ENCODE results near the gene COG5. TPM values are rescaled to one million over a fixed set of nuclear protein-coding genes. Genes with fewer than 3 reads are reported as not detected.
A peak's percentile ranks its signal among the peaks of the same experiment; 100 is the strongest.
"Not testable (repeated sequence)": the region's sequence is repeated elsewhere in the genome, so short reads cannot be mapped to it uniquely, and the experiment has no call there.

The COG5 gene
- total and polyA plus RNA-seq, 4 experiments from 2014 or later: 39.3 to 87.8 (median 64.6) TPM

GRCh38 chr7:107160389-107160788 lies 403.3 kb downstream of the COG5 start:
- H3K9me3 Mint-ChIP-seq: peaks cover 0 to 4% (median 0%) of the 10 kb centered on the region in 8 donors
- CTCF ChIA-PET (ENCODE audit: partially characterized antibody): no interaction called here
- no peak overlapping the region for H3K27ac Mint-ChIP-seq
- Histone ChIP-seq H3K9me3 (ENCODE audit: control insufficient read depth in 1 of 2, low read length in 2 of 2) (no peaks in the 10 kb centered on the region), H3K36me3 (ENCODE audit: insufficient read depth, low read length) (no peaks in the 10 kb centered on the region), H3K4me3 (ENCODE audit: low read length in 2 of 2) (no peak overlapping the region), H3K27ac (ENCODE audit: low read depth, low read length) (no peak overlapping the region), H3K27me3 (ENCODE audit: insufficient read depth, low read length) (no peaks in the 10 kb centered on the region), H3K4me1 (ENCODE audit: insufficient read depth, low read length) (no peaks in the 10 kb centered on the region)
- H3K4me3 Mint-ChIP-seq: no peak overlapping the region
- POLR2A ChIA-PET (ENCODE audit: partially characterized antibody): no interaction called here
- peaks cover 1 to 2% of the 10 kb centered on the region in 2 donors for H3K27me3 Mint-ChIP-seq
- H3K4me1 Mint-ChIP-seq: peaks cover 0 to 1% (median 0%) of the 10 kb centered on the region in 4 donors
- DNase-seq: no peak
- H3K36me3 Mint-ChIP-seq: no peaks in the 10 kb centered on the region
- intact Hi-C loops (cut with micrococcal nuclease): loop anchor here (10.0 kb wide), 1 partner anchor 116 kb away; the partner anchor contains the start of gene PRKAR2B

GRCh38 chr7:107158028-107158427 lies 405.7 kb downstream of the COG5 start:
- CTCF ChIA-PET (ENCODE audit: partially characterized antibody): no interaction called here
- intact Hi-C loops (cut with micrococcal nuclease): no loop called here
- H3K9me3 Mint-ChIP-seq: peaks cover 0 to 4% (median 0%) of the 10 kb centered on the region in 8 donors

GRCh38 chr7:107157091-107157490 lies 406.6 kb downstream of the COG5 start:
- CTCF ChIA-PET (ENCODE audit: partially characterized antibody): no interaction called here

More at GRCh38 chr7:107158028-107158427, 405.7 kb downstream of the COG5 start:
- H3K27ac Mint-ChIP-seq: no peak overlapping the region
- H3K27me3 Mint-ChIP-seq: peaks cover 0 to 2% of the 10 kb centered on the region in 2 donors
- Histone ChIP-seq H3K27me3 (ENCODE audit: insufficient read depth, low read length) (no peaks in the 10 kb centered on the region), H3K36me3 (ENCODE audit: insufficient read depth, low read length) (no peaks in the 10 kb centered on the region), H3K9me3 (ENCODE audit: control insufficient read depth in 1 of 2, low read length in 2 of 2) (no peaks in the 10 kb centered on the region), H3K4me3 (ENCODE audit: low read length in 2 of 2) (no peak overlapping the region), H3K4me1 (ENCODE audit: insufficient read depth, low read length) (no peaks in the 10 kb centered on the region), H3K27ac (ENCODE audit: low read depth, low read length) (no peak overlapping the region)
- H3K4me1 Mint-ChIP-seq: no peaks in the 10 kb centered on the region
- H3K36me3 Mint-ChIP-seq: no peaks in the 10 kb centered on the region
- no peak for DNase-seq
- POLR2A ChIA-PET (ENCODE audit: partially characterized antibody): no interaction called here
- no peak overlapping the region for H3K4me3 Mint-ChIP-seq

GRCh38 chr7:107155726-107156125 lies 408.0 kb downstream of the COG5 start:
- H3K4me1 ChIP-seq (ENCODE audit: insufficient read depth, low read length); H3K9me3 Mint-ChIP-seq; H3K36me3 ChIP-seq (ENCODE audit: insufficient read depth, low read length); H3K36me3 Mint-ChIP-seq; DNase-seq; H3K9me3 ChIP-seq (ENCODE audit: control insufficient read depth in 1 of 2, low read length in 2 of 2); H3K4me3 Mint-ChIP-seq; H3K27me3 Mint-ChIP-seq; H3K4me3 ChIP-seq (ENCODE audit: low read length in 2 of 2); intact Hi-C loops (cut with micrococcal nuclease); H3K27ac ChIP-seq (ENCODE audit: low read depth, low read length); H3K4me1 Mint-ChIP-seq; CTCF ChIA-PET (ENCODE audit: partially characterized antibody); H3K27me3 ChIP-seq (ENCODE audit: insufficient read depth, low read length): not testable (repeated sequence)
- peak overlapping the region in 2 of 7 donors; percentile 18 to 46 for H3K27ac Mint-ChIP-seq
- POLR2A ChIA-PET (ENCODE audit: partially characterized antibody): interaction anchor here (1.8 kb wide), 1 partner anchor 13 kb away, joined by 6 read pairs; the partner anchor contains the start of gene HBP1

More at GRCh38 chr7:107157091-107157490, 406.6 kb downstream of the COG5 start:
- H3K4me1 Mint-ChIP-seq: no peaks in the 10 kb centered on the region
- no peak overlapping the region for H3K4me3 Mint-ChIP-seq
- H3K36me3 Mint-ChIP-seq: no peaks in the 10 kb centered on the region
- peaks cover 0 to 2% of the 10 kb centered on the region in 2 donors for H3K27me3 Mint-ChIP-seq
- Histone ChIP-seq H3K4me3 (ENCODE audit: low read length in 2 of 2) (no peak overlapping the region), H3K36me3 (ENCODE audit: insufficient read depth, low read length) (no peaks in the 10 kb centered on the region), H3K4me1 (ENCODE audit: insufficient read depth, low read length) (no peaks in the 10 kb centered on the region), H3K27me3 (ENCODE audit: insufficient read depth, low read length) (no peaks in the 10 kb centered on the region), H3K27ac (ENCODE audit: low read depth, low read length) (no peak overlapping the region), H3K9me3 (ENCODE audit: control insufficient read depth in 1 of 2, low read length in 2 of 2) (no peaks in the 10 kb centered on the region)
- H3K9me3 Mint-ChIP-seq: peaks cover 0 to 4% (median 0%) of the 10 kb centered on the region in 8 donors
- no peak overlapping the region for H3K27ac Mint-ChIP-seq
- intact Hi-C loops (cut with micrococcal nuclease): no loop called here
- POLR2A ChIA-PET (ENCODE audit: partially characterized antibody): interaction anchor here (1.1 to 1.8 kb wide), 2 partner anchors 9 to 11 kb away, joined by 3 to 6 read pairs; partner anchors contain the start of gene HBP1
- no peak for DNase-seq

- no peaks in the 10 kb centered on the region for H3K36me3 ChIP-seq (ENCODE audit: insufficient read depth, low read length)
- no peak overlapping the region for H3K27ac ChIP-seq (ENCODE audit: low read depth, low read length)
- peaks cover 0 to 4% (median 0%) of the 10 kb centered on the region in 8 donors for H3K9me3 Mint-ChIP-seq
- no peaks in the 10 kb centered on the region for H3K36me3 Mint-ChIP-seq
- intact Hi-C loops (cut with micrococcal nuclease): loop anchor here (5.0 kb wide), 4 partner anchors 288 to 992 kb away; partner anchors contain the start of genes CCDC71L and PIK3CG
- peaks cover 0 to 2% of the 10 kb centered on the region in 2 donors for H3K27me3 Mint-ChIP-seq
- peaks cover 0 to 2% (median 0%) of the 10 kb centered on the region in 4 donors for H3K4me1 Mint-ChIP-seq
- H3K4me3 ChIP-seq (ENCODE audit: low read length in 2 of 2): no peak overlapping the region
- no peaks in the 10 kb centered on the region for H3K9me3 ChIP-seq (ENCODE audit: control insufficient read depth in 1 of 2, low read length in 2 of 2)
- H3K4me1 ChIP-seq (ENCODE audit: insufficient read depth, low read length): no peaks in the 10 kb centered on the region
- no peak overlapping the region for H3K4me3 Mint-ChIP-seq
- H3K27ac Mint-ChIP-seq: no peak overlapping the region
- no peaks in the 10 kb centered on the region for H3K27me3 ChIP-seq (ENCODE audit: insufficient read depth, low read length)
- ChIA-PET CTCF (ENCODE audit: partially characterized antibody) (no interaction called here), POLR2A (ENCODE audit: partially characterized antibody) (no interaction called here)
- no peak for DNase-seq
Measured at GRCh38 chr7:107154826-107155225, 408.9 kb downstream of the COG5 start.

- Histone ChIP-seq H3K4me1 (ENCODE audit: insufficient read depth, low read length) (no peaks in the 10 kb centered on the region), H3K4me3 (ENCODE audit: low read length in 2 of 2) (no peak overlapping the region), H3K27me3 (ENCODE audit: insufficient read depth, low read length) (no peaks in the 10 kb centered on the region), H3K9me3 (ENCODE audit: control insufficient read depth in 1 of 2, low read length in 2 of 2) (no peaks in the 10 kb centered on the region), H3K27ac (ENCODE audit: low read depth, low read length) (no peak overlapping the region), H3K36me3 (ENCODE audit: insufficient read depth, low read length) (no peaks in the 10 kb centered on the region)
- DNase-seq: no peak
- Mint-ChIP-seq H3K4me3 (no peak overlapping the region), H3K27me3 (peaks cover 0 to 2% of the 10 kb centered on the region in 2 donors), H3K9me3 (peaks cover 0 to 4% (median 0%) of the 10 kb centered on the region in 8 donors), H3K4me1 (peaks cover 0 to 2% (median 1%) of the 10 kb centered on the region in 4 donors), H3K27ac (peak overlapping the region in 1 of 7 donors; percentile 53), H3K36me3 (no peaks in the 10 kb centered on the region)
- CTCF ChIA-PET (ENCODE audit: partially characterized antibody): interaction anchor here (0.8 to 6.9 kb wide), 10 partner anchors 9 to 358 kb away, joined by 3 to 56 read pairs (median 4); partner anchors contain the start of gene HBP1
- intact Hi-C loops (cut with micrococcal nuclease): loop anchor here (5.0 kb wide), 4 partner anchors 285 to 995 kb away; partner anchors contain the start of genes CCDC71L and PIK3CG
- POLR2A ChIA-PET (ENCODE audit: partially characterized antibody): interaction anchor here (6.9 kb wide), 1 partner anchor 17 kb away, joined by 86 read pairs; the partner anchor contains the start of gene HBP1
Measured at GRCh38 chr7:107152011-107152410, 411.7 kb downstream of the COG5 start.
